Posterior vena cava (tissue), 2 donors: ENCODE measurements around the gene PHLDA3. TPM values are rescaled to one million over a fixed set of nuclear protein-coding genes. Genes with fewer than 3 reads are reported as not detected.
A peak's percentile ranks its signal among the peaks of the same experiment; 100 is the strongest.
"Not testable (repeated sequence)": the region's sequence is repeated elsewhere in the genome, so short reads cannot be mapped to it uniquely, and the experiment has no call there.

Experiments
- DNase-seq: peaks from one replicate; pipeline ENCODE4 v3.0.0-alpha.2; 2020; ENCODE audit warnings: low spot score
- intact Hi-C, 2 donors: fragments of 100-400 bp; cut with DNase I; formaldehyde crosslinking; loops; one replicate each; pipeline versions ENCODE4 v1.14.1 to v1.14.2; 2022 to 2023
- total RNA-seq, 2 donors: library from RNA; stranded (reverse); fragmentation: NEBNext Ultra II Directional; extraction: Animal tissue kit (Norgen Biotek cat#: 25700); gene quantifications; one replicate each; pipeline ENCODE4 v1.2.1, GENCODE V29; 2021
- donor health status: DM: yes; HTN: yes; CAD: no.
- donor health status: DM: yes; HTN: yes; CAD: no.

The PHLDA3 gene
- total RNA-seq, 2 donors from 2014 or later = 55.0 to 57.4 TPM

- DNase-seq = no peak
- intact Hi-C loops = no loop called here
Observed at GRCh38 chr1:201505503-201505890, 36.5 kb upstream of the PHLDA3 start.

DNA sequence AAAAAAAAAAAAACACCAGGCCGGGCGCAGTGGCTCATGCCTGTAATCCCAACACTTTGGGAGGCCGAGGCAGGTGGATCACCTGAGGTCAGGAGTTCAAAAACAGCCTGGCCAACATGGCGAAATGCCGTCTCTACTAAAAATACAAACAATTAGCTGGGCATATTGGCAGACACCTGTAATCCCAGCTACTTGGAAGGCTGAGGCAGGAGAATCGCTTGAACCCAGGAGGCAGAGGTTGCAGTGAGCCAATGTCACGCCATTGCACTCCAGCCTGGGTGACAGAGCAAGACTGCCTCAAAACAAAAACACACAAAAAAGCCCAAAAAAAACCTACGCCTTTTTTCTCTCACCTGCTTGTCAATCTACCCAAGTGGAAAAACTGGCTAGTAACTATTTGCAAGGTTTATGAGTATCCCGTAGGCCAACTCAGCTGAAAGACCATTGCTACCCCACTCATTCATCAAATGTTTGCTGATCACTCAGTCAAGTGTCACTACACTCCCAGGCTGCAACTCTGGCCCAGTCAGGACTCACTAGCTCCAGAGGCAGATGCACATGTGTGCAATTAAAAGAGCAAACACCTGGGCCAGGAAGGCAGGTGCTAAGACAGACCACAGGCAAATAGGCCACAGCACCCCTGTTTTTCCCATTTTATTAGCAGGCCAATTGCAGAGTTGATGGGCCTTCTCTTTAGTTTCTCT is 36.0 kb upstream of the PHLDA3 start:
- intact Hi-C loops = no loop called here
- DNase-seq = no peak

- intact Hi-C loops = no loop called here
- no peak for DNase-seq
Observed at GRCh38 chr1:201504179-201504631, 35.2 kb upstream of the PHLDA3 start.

GRCh38 chr1:201503397-201504176 is 34.6 kb upstream of the PHLDA3 start:
- intact Hi-C loops = no loop called here
- DNase-seq = no peak

DNA sequence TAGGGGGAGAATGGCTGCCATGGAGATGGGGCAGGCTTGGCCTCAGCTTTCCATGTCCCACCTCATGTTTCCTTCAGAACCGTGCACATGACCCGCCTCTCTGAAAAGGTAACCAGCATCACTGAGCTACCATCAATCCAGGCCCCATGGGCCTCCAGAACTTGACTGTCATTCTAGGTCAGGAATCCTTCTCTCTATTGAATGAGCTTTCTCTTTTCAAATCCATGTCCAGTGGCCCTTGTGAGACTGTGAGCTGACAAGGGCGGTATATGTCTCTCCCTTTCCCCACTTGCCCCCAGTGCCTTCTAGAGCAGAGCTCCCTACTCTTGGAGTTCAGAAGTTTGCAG is 33.5 kb upstream of the PHLDA3 start:
- DNase-seq = no peak
- intact Hi-C loops = no loop called here

GRCh38 chr1:201501812-201502510 is 33.0 kb upstream of the PHLDA3 start:
- DNase-seq = no peak
- intact Hi-C loops = no loop called here

DNA sequence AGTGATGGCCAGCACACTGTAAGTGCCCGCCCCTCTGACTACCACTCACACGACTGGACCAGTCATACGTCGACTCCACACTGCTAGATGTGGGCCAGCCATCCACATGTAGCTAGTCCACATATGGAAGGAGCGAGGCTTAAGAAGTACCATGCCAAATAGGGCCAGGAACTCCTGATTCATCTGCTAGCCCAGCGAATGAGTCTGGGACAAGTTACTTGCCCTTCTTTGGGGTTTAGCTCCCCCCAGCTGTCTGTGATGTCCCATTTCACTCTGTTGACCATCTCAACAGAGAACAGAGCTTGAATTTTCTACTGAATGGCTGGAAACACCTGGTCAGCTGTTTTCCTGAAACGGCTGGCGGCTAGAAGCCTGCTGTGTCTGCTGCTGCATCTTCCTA is 32.2 kb upstream of the PHLDA3 start:
- intact Hi-C loops = no loop called here
- DNase-seq = no peak

DNA sequence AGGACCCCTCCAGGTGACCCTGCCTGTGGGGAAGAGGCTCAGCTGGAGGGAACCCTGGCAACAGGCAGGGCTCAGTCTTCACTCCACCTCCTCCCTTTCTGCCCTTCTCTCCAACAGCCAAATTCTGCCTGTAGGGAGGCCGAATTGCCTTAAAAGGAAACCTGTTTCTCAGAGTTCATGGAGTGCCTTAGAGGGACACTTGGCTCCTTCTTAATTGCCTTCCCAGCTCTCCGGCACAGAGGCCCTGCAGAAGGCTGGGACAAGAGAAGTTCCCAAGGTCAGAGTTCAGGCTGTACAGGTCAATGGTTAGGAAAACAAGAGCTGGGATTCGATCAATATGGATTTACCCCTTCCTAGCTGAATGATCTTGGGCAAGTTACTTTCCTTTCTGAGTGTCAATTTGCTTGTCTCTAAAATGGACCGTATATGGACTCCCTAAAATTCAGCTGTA is 31.7 kb upstream of the PHLDA3 start:
- no peak for DNase-seq
- intact Hi-C loops = no loop called here

GRCh38 chr1:201499795-201500669 is 31.0 kb upstream of the PHLDA3 start:
- intact Hi-C loops = no loop called here
- no peak for DNase-seq

DNA sequence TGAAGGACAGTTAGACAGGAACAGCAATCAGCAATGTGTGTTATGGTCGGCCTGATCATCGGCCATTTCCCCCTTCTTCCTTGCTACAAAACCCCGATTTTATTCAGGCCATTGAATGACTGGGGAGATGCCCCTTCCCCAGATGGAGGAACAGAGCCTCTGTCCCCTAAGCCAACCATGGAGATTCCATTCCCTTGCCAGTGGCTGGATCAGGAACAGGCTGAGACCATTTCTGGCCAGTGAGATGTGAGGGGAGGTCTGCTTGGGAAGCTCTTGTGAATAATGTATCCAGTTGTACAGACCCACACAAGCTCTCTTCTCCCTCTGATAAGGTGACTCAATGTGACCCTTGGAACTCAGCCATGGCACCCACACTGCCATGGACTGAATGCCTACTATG is 30.2 kb upstream of the PHLDA3 start:
- intact Hi-C loops = no loop called here
- DNase-seq = no peak

DNA sequence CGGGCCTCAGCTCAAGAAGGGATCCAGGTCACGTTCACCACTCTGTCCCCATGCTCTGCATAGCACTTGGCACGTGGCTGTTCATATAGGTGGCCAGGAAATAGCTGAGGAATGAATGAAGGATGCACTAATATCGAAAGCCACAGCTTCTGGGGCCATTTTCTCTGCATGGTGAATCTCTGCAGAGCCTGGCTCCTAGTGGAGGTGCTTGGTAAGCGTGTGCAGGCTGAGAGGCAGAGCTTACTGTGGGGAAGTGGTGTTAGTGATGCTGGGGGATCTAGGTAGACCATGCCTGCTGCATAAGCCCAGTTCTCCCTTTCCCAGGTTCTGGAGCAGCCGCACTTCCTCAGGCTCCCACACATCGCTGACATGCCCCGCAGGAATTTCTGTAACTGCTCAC is 29.6 kb upstream of the PHLDA3 start:
- intact Hi-C loops = no loop called here
- no peak for DNase-seq

DNA sequence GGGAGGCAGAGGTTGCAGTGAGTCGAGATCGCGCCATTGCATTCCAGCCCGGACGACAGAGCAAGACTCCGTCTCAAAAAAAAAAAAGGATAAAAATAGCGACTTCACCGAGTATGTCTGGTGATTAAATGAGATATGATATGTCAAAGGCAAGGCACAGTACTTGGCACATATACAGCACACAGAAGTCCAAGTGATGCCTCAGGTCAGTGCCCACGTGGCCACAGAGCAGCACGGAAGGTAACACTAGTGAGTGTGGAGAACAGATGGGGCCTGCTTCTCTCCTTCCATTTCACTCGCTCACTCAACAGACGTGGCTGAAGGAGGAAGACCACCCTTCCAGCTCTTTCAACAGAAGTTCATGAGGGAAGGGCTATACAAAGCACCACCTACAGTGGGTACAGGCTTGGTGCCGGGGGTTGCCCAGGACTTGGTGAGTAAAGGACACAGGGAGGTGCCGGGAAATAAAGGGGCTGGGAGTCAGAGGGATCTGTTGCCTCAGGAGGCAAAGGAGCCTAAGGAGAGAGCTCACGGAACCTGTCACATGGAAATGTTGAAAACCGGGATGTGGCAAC is 29.0 kb upstream of the PHLDA3 start:
- intact Hi-C loops = no loop called here
- DNase-seq = no peak

GRCh38 chr1:201496296-201496690 is 27.3 kb upstream of the PHLDA3 start:
- no peak for DNase-seq
- intact Hi-C loops = no loop called here

- intact Hi-C loops = no loop called here
- DNase-seq = peak; percentile 94
Observed at GRCh38 chr1:201495551-201496295, 26.7 kb upstream of the PHLDA3 start.

DNA sequence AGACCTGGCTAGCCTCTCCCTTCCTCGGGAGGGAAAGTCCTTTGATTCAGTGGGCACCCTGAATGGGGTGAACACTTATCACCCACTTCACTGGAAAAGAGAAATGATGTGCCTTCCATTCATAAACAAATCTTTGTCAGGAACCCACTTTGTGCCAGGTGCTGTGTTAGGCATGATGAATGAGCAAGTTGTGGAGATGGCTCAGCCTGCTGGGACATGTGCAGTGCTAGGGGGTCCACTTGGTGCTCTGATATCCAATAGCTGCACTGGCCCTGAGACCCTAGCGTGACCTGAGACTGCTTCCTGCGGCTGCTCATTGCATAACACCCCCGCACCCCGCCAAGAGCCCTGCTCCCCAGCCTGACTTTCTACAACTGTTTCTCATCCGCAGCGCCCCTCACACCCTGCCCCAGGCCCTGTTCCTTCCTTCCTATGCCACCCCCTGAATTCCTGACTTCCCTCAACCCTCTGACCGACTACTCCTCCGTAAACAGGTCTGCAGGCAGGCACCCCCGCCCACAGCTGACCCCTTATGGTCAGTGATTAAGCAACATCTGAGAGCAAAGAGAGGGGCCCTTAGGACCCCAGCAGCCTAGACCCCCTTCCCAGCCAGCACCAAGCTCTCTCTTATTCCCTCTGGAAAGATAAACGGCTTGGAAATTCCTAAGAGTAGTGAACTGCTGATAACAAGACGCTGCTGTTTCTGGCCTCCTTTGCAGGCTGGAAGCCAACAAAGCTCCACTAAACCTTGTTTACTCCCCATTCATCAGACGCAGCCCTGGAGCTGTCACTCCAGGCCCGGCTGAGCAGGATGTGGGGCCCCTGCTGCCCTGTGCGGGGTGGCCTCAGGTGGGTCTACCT is 25.0 kb upstream of the PHLDA3 start:
- DNase-seq = no peak
- intact Hi-C loops = no loop called here

DNA sequence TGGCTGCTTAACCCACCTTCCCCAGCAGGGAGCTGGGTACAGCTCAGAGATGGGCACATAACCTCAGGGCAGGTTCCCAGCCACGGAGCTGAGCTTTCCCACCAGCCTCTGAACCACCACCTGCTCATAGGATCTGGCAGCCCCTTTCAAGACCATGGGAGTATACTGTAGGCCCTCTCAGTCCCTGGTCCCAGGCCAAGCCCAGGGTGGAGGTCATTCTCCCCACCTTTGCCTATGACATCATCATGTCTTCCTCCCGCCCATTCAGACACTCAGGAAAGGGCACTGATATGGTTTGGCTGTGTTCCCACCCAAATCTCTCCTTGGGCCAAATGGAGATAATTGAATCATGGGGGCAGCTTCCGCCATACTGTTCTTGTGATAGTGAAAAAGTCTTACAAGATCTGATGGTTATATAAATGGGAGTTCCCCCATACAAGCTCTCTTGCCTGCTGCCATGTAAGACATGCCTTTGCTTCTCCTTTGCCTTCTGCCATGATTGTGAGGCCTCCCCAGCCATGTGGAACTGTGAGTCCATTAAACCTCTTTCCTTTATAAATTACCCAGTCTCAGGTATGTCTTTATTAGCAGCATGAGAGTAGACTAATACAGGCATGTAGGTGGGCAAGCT is 24.2 kb upstream of the PHLDA3 start:
- not testable (repeated sequence) for DNase-seq

DNA sequence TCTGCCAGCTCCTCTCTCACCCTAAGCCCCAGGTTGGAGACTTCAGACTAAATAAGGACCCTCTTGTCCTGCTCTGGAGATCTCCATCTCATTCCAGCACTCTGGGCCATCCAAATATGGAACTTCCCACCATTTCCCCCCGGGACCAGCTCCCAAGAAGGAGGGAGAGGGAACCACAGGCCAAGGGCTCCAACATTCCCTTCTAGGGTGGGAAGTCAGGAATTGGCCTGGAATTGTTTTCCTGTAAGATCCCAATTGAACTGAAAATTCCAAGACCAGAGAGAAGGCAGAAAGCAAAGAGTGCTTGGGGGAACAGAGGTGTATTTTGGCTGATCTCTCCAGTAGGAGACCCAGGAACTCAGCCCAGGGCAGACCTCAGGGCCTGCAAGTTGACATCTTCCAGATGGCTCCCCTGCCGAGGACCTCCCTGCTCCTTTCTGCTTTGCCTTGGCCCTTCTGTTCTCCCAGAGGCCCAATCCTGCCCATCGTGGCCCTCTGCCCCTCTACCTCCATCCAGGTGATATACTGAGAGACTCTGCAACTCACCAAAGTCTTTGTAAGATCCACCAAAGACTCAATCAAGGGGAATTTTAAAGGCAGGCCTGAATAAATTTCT is 23.0 kb upstream of the PHLDA3 start:
- intact Hi-C loops = no loop called here
- DNase-seq = no peak

More for the DNA sequence above, 24.2 kb upstream of the PHLDA3 start:
- intact Hi-C loops = not testable (repeated sequence)
